Type B pancreatic cell (in vitro differentiated cells): Measurements from ENCODE around the gene TNS3. TPM values are rescaled to one million over a fixed set of nuclear protein-coding genes. Genes with fewer than 3 reads are reported as not detected.

Experiments
- DNase-seq: peaks from one replicate; pipeline ENCODE4 v3.0.0; 2021; ENCODE audit warnings: mixed read lengths; ENCODE audit not compliant: unreplicated experiment; ENCODE audit errors: extremely low spot score
- H3K27ac Mint-ChIP-seq: 2 replicates; pipeline ENCODE4 v1.8.0; 2021; ENCODE audit warnings: mild to moderate bottlenecking, mixed read lengths
- H3K27me3 Mint-ChIP-seq: 2 replicates; pipeline ENCODE4 v1.8.0; 2021; ENCODE audit warnings: mixed read lengths
- H3K36me3 Mint-ChIP-seq: 2 replicates; pipeline ENCODE4 v1.8.0; 2021; ENCODE audit warnings: mixed read lengths
- H3K4me1 Mint-ChIP-seq: one replicate; pipeline ENCODE4 v1.8.0; 2021; ENCODE audit warnings: mixed read lengths; ENCODE audit not compliant: unreplicated experiment
- H3K4me3 Mint-ChIP-seq: 2 replicates; pipeline ENCODE4 v1.8.0; 2021; ENCODE audit warnings: mild to moderate bottlenecking, mixed read lengths
- H3K9me3 Mint-ChIP-seq: 2 replicates; pipeline ENCODE4 v1.8.0; 2021; ENCODE audit warnings: mixed read lengths
- total RNA-seq: library from RNA; stranded (reverse); gene quantifications from 2 replicates; pipeline ENCODE4 v1.2.1, GENCODE V29; 2021; ENCODE audit warnings: low replicate concordance
- TF ChIP-seq, protein P1 (sequence below): fragments of 200-600 bp; sonication (generic); conservative IDR thresholded peaks from 2 replicates; pipeline ENCODE4 v1.5.0; 2021; ENCODE audit warnings: antibody characterized with exemption, mild to moderate bottlenecking

TNS3 gene
- total RNA-seq, 1 donor from 2014 or later: 138 TPM

DNA sequence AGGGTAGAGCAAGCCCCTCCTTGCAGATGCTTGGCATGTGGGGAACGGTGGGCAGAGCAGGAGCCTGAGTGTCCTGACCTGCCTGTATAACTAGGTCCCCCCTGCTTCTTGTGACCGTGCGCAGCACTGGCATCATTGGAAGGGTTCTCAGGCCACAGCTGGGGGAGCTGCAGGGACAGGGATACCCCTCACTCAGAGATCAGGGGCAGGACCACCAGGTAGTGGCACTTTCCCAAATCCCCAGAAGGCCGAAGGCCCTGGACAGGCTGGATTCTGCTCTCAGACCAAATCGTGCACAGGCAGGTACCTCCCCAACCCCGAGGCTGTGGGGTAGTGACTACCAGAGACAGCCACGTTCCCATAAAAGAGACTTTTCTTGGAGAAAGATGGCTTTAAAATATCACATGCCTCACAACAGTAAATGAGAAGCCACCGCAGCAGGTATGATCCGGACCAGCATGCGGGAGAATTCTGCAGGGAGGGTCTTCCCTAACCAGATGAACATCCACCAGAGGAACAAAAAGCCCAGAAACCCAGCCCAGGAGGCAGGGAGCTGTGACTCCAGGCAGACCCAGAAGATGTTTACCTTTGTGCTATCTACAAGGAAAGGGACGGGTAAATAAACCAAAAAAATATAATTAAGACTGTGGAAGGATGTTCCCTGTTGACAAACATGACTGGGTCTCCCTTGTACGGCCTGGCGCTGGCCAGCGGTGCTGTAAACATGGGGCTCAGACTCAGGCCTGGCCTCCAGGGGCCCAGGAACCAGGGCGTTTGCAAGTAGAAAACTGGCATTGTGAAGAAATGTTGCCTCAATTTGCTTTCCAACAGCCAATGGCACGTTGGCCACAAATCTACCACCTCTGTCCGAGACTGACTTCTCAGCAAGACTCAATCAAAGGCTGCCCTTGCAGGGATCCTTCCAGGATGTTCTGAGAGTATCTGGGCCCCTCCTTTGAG lies 180.0 kb downstream of the TNS3 start:
- Mint-ChIP-seq H3K27ac (no peak overlapping the region), H3K4me3 (no peak overlapping the region), H3K9me3 (no peaks in the 10 kb centered on the region), H3K4me1 (peaks cover 18% of the 10 kb centered on the region), H3K36me3 (peaks cover 40% of the 10 kb centered on the region), H3K27me3 (no peaks in the 10 kb centered on the region)
- TF ChIP-seq, protein P1, sequence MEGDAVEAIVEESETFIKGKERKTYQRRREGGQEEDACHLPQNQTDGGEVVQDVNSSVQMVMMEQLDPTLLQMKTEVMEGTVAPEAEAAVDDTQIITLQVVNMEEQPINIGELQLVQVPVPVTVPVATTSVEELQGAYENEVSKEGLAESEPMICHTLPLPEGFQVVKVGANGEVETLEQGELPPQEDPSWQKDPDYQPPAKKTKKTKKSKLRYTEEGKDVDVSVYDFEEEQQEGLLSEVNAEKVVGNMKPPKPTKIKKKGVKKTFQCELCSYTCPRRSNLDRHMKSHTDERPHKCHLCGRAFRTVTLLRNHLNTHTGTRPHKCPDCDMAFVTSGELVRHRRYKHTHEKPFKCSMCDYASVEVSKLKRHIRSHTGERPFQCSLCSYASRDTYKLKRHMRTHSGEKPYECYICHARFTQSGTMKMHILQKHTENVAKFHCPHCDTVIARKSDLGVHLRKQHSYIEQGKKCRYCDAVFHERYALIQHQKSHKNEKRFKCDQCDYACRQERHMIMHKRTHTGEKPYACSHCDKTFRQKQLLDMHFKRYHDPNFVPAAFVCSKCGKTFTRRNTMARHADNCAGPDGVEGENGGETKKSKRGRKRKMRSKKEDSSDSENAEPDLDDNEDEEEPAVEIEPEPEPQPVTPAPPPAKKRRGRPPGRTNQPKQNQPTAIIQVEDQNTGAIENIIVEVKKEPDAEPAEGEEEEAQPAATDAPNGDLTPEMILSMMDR: no peak
- DNase-seq: no peak

DNA sequence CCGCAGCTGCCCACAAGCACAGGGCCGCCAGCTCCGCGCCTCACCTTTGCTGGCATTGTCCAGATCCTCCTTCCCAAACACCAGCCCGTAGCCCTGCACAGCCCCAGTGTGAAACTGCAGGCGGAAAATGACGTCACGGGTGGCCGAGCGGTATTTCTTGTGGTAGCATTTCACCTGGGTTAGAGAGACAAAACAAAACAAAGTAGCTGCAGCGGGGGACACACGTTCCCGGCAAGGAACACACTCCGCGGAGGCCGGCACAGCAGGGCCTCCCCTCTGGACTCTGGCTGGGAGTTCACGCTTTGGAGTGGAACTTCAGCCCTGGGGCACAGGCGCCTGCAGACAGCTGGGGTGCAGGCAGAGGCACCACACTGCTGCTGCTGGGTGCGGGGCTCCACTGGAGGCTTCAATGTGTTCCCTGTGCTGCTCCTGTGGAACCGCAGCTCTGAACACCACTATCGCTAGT lies 181.1 kb downstream of the TNS3 start:
- no peak overlapping the region for H3K4me3 Mint-ChIP-seq
- no peaks in the 10 kb centered on the region for H3K9me3 Mint-ChIP-seq
- no peak for DNase-seq
- H3K27ac Mint-ChIP-seq: no peak overlapping the region
- TF ChIP-seq, protein P1: no peak
- peaks cover 7% of the 10 kb centered on the region for H3K4me1 Mint-ChIP-seq
- no peaks in the 10 kb centered on the region for H3K27me3 Mint-ChIP-seq
- peaks cover 46% of the 10 kb centered on the region for H3K36me3 Mint-ChIP-seq

DNA sequence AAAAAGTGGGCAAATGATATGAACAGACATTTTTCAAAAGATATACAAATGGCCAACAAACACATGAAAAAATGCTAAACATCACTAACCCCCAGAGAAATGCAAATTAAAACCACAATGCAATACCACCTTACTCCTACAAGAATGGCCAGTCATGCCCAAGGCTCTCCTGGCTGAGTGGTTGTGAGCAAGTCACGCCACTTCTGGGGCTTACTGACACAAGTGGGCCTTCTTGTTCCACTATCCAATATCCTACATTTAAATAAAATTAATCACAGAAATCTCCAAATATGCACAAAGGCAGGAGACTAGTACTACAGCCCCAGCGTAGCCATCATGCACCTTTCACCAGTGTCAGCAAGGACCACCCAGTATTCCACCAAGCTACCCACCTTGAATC lies 181.9 kb downstream of the TNS3 start:
- peaks cover 5% of the 10 kb centered on the region for H3K4me1 Mint-ChIP-seq
- TF ChIP-seq, protein P1: no peak
- H3K9me3 Mint-ChIP-seq: no peaks in the 10 kb centered on the region
- no peaks in the 10 kb centered on the region for H3K27me3 Mint-ChIP-seq
- no peak for DNase-seq
- H3K27ac Mint-ChIP-seq: no peak overlapping the region
- H3K36me3 Mint-ChIP-seq: peaks cover 54% of the 10 kb centered on the region
- H3K4me3 Mint-ChIP-seq: no peak overlapping the region

DNA sequence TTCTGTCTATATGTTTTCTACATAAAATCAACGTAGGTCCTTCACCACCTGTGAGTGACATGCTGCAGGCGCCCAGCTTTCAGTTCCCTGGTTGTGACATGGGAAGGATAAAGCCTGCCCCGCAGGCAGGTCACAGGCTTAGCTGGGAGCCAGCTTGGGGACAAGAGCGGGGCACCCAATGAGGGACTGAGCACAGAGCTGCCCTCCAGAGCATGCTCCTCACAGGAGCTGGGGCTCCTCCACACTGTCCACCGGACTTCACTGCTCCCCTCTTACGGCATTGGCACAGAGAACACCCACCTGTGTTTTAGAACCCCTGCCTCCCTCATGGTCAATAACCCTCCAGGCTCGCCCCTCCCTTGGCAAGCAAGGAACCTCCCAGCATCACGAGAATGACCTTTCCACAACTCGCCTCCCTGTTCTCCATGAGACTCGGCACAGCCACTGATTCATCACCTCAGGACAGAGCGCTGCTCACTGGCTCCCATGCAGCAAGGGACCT lies 187.1 kb downstream of the TNS3 start:
- H3K4me3 Mint-ChIP-seq: no peak overlapping the region
- H3K9me3 Mint-ChIP-seq: no peaks in the 10 kb centered on the region
- no peak for DNase-seq
- TF ChIP-seq, protein P1: no peak
- no peak overlapping the region for H3K27ac Mint-ChIP-seq
- H3K4me1 Mint-ChIP-seq: no peaks in the 10 kb centered on the region
- no peaks in the 10 kb centered on the region for H3K27me3 Mint-ChIP-seq
- H3K36me3 Mint-ChIP-seq: peaks cover 71% of the 10 kb centered on the region

DNA sequence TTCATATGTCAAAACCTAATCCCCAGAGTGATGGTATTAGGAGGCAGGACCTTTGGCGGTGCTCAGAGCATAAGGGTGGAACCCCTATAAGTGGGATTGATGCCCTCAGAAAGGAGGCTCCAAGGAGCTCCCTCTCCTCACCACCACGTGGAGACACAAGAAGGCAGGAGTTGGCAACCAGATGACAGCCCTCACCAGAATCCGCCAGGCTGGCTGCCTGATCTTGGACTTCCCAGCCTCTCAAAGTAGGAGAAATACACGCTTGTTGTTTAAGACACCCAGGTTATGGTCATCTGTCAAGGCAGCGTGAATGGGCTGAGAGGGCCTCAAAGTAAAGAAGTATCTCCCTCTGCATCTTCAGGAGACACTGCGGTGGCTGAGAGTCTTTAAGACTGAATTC lies 187.7 kb downstream of the TNS3 start:
- TF ChIP-seq, protein P1: no peak
- Mint-ChIP-seq H3K4me3 (no peak overlapping the region), H3K4me1 (no peaks in the 10 kb centered on the region), H3K36me3 (peaks cover 65% of the 10 kb centered on the region), H3K27me3 (no peaks in the 10 kb centered on the region), H3K9me3 (no peaks in the 10 kb centered on the region), H3K27ac (no peak overlapping the region)
- DNase-seq: no peak
